GM19468 (cell line): Measurements from ENCODE around the gene AXIN1.

Experiments used
- ATAC-seq: cut with Tn5 transposase; IDR thresholded peaks from one replicate; pipeline ENCODE4 v1.9.1; 2021; ENCODE audit warnings: mild to moderate bottlenecking, moderate library complexity, moderate number of reproducible peaks; ENCODE audit not compliant: unreplicated experiment; ENCODE audit errors: extremely low read depth

AXIN1 gene

GRCh38 chr16:286491-287297 is 65.8 kb downstream of the AXIN1 start:
- ATAC-seq = no peak

- ATAC-seq = no peak
Measured at GRCh38 chr16:285146-286055, 67.1 kb downstream of the AXIN1 start.

DNA sequence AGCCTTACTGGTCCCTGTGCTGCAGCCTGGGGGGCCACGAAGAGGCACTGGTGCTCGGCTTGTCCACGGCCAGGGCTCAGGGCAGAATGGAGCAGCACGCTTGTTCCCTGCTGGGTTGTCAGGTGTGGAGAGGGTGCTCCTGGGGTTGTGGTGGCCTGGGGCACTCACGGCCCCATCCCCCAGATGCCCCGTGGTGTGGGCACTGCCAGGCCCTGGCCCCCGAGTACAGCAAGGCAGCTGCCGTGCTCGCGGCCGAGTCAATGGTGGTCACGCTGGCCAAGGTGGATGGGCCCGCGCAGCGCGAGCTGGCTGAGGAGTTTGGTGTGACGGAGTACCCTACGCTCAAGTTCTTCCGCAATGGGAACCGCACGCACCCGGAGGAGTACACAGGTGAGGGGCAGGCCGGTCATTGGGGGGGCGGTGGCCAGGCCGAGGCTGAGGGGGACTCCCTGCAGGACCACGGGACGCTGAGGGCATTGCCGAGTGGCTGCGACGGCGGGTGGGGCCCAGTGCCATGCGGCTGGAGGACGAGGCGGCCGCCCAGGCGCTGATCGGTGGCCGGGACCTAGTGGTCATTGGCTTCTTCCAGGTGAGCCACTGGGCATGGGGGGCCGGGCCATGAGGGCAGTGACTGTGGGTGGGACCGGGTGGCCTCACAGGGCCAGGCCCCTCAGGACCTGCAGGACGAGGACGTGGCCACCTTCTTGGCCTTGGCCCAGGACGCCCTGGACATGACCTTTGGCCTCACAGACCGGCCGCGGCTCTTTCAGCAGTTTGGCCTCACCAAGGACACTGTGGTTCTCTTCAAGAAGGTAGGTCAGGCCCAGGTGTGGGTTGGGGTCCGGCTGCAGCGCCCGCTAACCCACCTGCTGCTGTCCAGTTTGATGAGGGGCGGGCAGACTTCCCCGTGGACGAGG is 68.1 kb downstream of the AXIN1 start:
- ATAC-seq = no peak

- ATAC-seq = no peak
Measured at GRCh38 chr16:283033-283805, 69.3 kb downstream of the AXIN1 start, which contains the start of gene PDIA2. PDIA2 (plus strand) TSS chr16:283164; CDS start chr16:283170, 6 bp downstream.

- no peak for ATAC-seq
Measured at GRCh38 chr16:282491-282890, 70.0 kb downstream of the AXIN1 start.

GRCh38 chr16:281660-282255 is 70.8 kb downstream of the AXIN1 start:
- no peak for ATAC-seq

GRCh38 chr16:280991-281659 is 71.4 kb downstream of the AXIN1 start:
- no peak for ATAC-seq

- no peak for ATAC-seq
Measured at GRCh38 chr16:280552-280951, 72.0 kb downstream of the AXIN1 start, which contains the start of gene ARHGDIG. ARHGDIG (plus strand) TSS chr16:280591; CDS start chr16:280681, 90 bp downstream.

DNA sequence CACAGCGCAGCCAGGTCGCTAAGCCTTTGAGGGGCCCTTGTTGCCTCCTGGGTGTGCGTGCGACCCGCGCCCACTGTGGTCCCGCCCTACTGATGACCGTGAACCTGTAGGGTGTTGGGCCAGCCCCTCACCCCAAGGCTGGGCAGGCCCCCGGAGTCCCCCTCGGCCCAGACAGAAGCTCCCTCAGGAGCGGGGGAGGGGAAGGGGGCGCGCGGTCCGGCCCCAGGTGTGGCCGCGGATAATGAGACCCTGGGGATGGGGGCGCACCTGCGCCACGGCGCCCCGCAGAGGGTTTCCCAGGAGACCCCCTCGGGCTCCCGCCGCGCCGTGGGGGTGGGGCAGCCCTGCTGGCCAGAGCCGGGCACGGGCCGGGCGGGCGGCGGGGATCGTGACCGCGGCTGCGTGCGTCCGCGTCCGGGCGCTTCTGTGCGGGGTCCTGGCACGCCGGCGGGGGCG is 72.5 kb downstream of the AXIN1 start:
- no peak for ATAC-seq

- ATAC-seq = no peak
Measured at GRCh38 chr16:279531-279930, 73.0 kb downstream of the AXIN1 start.

DNA sequence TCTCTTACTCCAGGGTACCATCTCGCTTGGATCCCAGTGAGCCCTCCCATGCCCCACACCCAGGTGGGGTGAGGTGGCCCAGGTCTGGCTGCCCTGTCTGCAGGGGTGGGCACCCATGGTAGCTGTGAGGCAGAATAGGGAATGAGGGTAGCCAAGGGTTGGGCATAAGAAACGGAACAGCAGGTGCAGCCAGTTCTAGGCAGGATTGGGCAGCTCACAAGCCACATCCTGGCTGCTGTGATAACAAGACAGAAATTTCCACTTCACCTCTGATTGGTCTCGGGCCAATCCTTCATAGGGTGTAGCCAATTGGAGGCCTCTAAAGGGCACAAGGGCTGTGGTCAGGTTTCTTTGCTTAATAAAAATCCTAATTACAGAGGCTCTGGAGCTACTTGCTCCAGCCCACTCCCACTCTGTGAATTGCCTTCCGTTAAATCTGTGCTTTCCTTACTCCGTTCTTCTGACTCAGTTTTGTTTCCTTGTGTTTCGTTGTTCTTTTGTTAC is 73.6 kb downstream of the AXIN1 start:
- ATAC-seq = no peak

- no peak for ATAC-seq
Measured at GRCh38 chr16:276426-277077, 76.0 kb downstream of the AXIN1 start.

DNA sequence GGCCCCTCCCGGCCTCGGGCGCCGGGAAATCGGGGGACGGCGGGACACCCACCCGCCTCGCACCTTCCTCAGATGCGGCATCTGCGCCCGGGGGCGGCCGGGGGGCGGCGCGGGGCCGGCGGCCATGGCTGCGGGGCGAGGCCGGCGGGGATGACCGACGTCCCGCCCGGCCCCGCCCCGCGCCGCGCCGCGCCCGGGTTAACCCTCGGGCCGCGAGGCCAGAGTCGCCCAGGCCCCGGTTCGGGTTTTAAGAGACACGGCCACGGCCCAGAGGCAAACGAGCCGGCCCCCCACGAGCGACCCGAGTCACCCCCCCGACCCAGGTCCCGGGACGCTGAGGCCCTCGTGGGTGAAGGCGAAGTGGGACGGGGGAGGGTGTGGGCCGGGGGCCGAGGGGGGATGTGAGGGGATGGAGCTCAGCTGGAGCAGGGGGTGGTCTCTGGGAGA is 76.7 kb downstream of the AXIN1 start, which contains the start of gene RGS11:
Gene RGS11, minus strand, starts transcription at position 159 of the 447 bp plus-strand sequence. Its CDS starts 33 bp downstream, at position 126.
- no peak for ATAC-seq

DNA sequence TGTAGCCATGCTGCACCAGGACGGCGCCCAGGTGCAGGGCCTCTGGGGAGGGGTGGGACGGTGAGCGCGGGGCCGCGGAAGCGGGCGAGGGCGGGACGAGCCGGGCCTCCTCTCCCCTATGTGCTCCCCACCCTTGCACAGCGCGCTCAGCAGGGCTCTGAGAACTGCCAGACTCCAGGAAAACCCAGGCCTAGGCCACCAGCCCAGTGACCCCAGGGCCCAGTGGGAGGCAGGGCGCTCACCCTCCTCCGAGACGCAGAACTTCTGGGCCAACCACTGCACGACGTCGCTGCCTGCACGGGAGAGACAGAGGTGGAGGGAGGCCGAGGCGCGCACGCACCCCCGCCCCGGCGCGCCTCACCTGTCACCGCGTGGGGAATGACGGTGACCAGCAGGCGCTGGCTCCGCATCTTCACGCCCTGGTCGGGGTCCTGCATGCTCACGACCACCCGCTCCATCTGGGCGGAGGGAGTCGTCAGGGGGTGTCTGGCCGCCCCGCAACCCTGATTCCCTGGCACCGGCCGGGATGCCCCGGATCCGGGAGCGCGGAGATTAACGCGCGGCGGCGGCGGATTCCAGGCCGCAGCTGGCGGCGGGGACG is 77.4 kb downstream of the AXIN1 start:
- ATAC-seq = no peak

GRCh38 chr16:273547-274421 is 78.7 kb downstream of the AXIN1 start:
- no peak for ATAC-seq
